Measurements from ENCODE around the gene KCTD10. TPM values are rescaled to one million over a fixed set of nuclear protein-coding genes. Genes with fewer than 3 reads are reported as not detected.

KCTD10 gene
- polyA plus RNA-seq, 2 of the 4 experiments (the other 2 are of a cell fraction), result 43.5 to 50.4 TPM

GRCh38 chr12:109481863-109482262 is 4.8 kb upstream of the KCTD10 start:
- DNase-seq (ENCODE audit: low read depth in 1 of 2, low spot score in 1 of 2) (no peak), FAIRE-seq (no peak), ATAC-seq (no peak)
- peaks cover 8% of the 10 kb centered on the region; the same call in 2 of the 3 replicates for H3K4me1 ChIP-seq
- H3K4me2 ChIP-seq, result no peak overlapping the region
- TF ChIP-seq, protein P1, sequence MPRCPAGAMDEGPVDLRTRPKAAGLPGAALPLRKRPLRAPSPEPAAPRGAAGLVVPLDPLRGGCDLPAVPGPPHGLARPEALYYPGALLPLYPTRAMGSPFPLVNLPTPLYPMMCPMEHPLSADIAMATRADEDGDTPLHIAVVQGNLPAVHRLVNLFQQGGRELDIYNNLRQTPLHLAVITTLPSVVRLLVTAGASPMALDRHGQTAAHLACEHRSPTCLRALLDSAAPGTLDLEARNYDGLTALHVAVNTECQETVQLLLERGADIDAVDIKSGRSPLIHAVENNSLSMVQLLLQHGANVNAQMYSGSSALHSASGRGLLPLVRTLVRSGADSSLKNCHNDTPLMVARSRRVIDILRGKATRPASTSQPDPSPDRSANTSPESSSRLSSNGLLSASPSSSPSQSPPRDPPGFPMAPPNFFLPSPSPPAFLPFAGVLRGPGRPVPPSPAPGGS (IDR thresholded peaks at IDR 0.05), result no peak
- TF ChIP-seq CHD4 (IDR thresholded peaks at IDR 0.05; ENCODE audit: borderline replicate concordance) (no peak), CHD2 (IDR thresholded peaks at IDR 0.05; ENCODE audit: low read length, partially characterized antibody) (no peak), EHMT2 (IDR thresholded peaks at IDR 0.05; ENCODE audit: low read depth) (no peak), HES2 (IDR thresholded peaks at IDR 0.05) (no peak), RARB (CRISPR knock-in tag; IDR thresholded peaks at IDR 0.05) (no peak), HOXA7 (CRISPR knock-in tag; IDR thresholded peaks at IDR 0.05) (no peak), HEYL (CRISPR knock-in tag; IDR thresholded peaks at IDR 0.05) (no peak), FOXS1 (CRISPR knock-in tag; IDR thresholded peaks at IDR 0.05) (no peak), EP300 (IDR thresholded peaks at IDR 0.05) (no peak), HDAC2 (IDR thresholded peaks at IDR 0.05) (no peak), ZC3H11A (IDR thresholded peaks at IDR 0.05) (no peak), EHF (CRISPR knock-in tag; IDR thresholded peaks at IDR 0.05) (no peak), RAD21 (conservative IDR thresholded peaks at IDR 0.05 in 1 of 2, IDR thresholded peaks at IDR 0.05 in 1 of 2) (no peak)
- ChIA-PET POLR2A (no interaction called here), CTCF (no interaction called here)
- whole genome bisulfite sequencing (ENCODE audit: missing lambda C conversion rate), result 83% methylated on average over 1 of the region's 1 CpG
- H3K27ac ChIP-seq, result no peak overlapping the region
- H3K9me3 ChIP-seq, result no peaks in the 10 kb centered on the region
- no peak overlapping the region for H3K4me3 ChIP-seq

DNA sequence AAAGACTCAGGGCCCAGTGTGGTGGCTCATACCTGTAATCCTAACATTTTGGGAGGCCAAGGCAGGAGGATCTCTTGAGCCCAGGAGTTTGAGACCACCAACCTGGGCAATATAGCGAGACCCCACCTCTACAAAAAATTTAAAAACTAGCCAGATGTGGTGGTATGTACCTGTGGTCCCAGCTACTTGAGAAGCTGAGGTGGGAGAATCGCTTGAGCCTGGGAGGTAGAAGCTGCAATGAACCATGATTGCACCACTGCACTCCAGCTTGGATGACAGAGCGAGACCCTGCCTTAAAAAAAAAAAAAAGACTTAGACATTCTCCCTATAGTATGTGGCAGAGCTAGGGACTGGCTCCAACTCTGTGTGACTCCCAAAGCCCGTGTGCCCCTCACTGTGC is 3.3 kb upstream of the KCTD10 start:
- WGBS (ENCODE audit: missing lambda C conversion rate), result 91% methylated on average over 4 of the region's 4 CpGs
- FAIRE-seq (no peak), ATAC-seq (no peak), DNase-seq (ENCODE audit: low read depth in 1 of 2, low spot score in 1 of 2) (no peak)
- Histone ChIP-seq H3K4me1 (peaks cover 17% of the 10 kb centered on the region; the same call in 2 of the 3 replicates), H3K4me2 (no peak overlapping the region), H3K27ac (no peak overlapping the region), H3K9me3 (no peaks in the 10 kb centered on the region), H3K4me3 (no peak overlapping the region)
- TF ChIP-seq RFX5 (IDR thresholded peaks at IDR 0.05), result no peak
- no peak for TF ChIP-seq RCOR1 (IDR thresholded peaks at IDR 0.05; ENCODE audit: low read depth, low read length)
- TF ChIP-seq JUNB (IDR thresholded peaks at IDR 0.05), result no peak
- no peak for TF ChIP-seq CHD4 (IDR thresholded peaks at IDR 0.05; ENCODE audit: borderline replicate concordance)
- TF ChIP-seq FOXS1 (CRISPR knock-in tag; IDR thresholded peaks at IDR 0.05), result no peak
- no peak for TF ChIP-seq MYC (IDR thresholded peaks at IDR 0.05; ENCODE audit: borderline replicate concordance, low read length)
- TF ChIP-seq HDAC2 (IDR thresholded peaks at IDR 0.05), result no peak
- POLR2A ChIA-PET, result no interaction called here
- CTCF ChIA-PET, result no interaction called here

- CTCF ChIA-PET, result no interaction called here
- no peak for TF ChIP-seq CEBPB (IDR thresholded peaks at IDR 0.05)
- no peak for TF ChIP-seq TFCP2L1 (CRISPR knock-in tag; IDR thresholded peaks at IDR 0.05)
- TF ChIP-seq, protein P2, sequence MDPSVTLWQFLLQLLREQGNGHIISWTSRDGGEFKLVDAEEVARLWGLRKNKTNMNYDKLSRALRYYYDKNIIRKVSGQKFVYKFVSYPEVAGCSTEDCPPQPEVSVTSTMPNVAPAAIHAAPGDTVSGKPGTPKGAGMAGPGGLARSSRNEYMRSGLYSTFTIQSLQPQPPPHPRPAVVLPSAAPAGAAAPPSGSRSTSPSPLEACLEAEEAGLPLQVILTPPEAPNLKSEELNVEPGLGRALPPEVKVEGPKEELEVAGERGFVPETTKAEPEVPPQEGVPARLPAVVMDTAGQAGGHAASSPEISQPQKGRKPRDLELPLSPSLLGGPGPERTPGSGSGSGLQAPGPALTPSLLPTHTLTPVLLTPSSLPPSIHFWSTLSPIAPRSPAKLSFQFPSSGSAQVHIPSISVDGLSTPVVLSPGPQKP (IDR thresholded peaks at IDR 0.05; ENCODE audit: low read depth, low read length), result no peak
- TF ChIP-seq FOSB (CRISPR knock-in tag; IDR thresholded peaks at IDR 0.05), result no peak
- no peak for TF ChIP-seq PHF8 (IDR thresholded peaks at IDR 0.05; ENCODE audit: borderline replicate concordance, low read depth)
- no peak for TF ChIP-seq HMGXB4 (CRISPR knock-in tag; IDR thresholded peaks at IDR 0.05; ENCODE audit: borderline replicate concordance)
- no peak for FAIRE-seq
- Histone ChIP-seq H3K9me3 (no peaks in the 10 kb centered on the region), H3K4me1 (peaks cover 17% of the 10 kb centered on the region; the same call in 2 of the 3 replicates), H3K4me2 (no peak overlapping the region), H3K27ac (no peak overlapping the region), H3K4me3 (no peak overlapping the region)
- DNase-seq (ENCODE audit: low read depth in 1 of 2, low spot score in 1 of 2), result no peak
- POLR2A ChIA-PET, result no interaction called here
- ATAC-seq, result no peak
- 72% methylated on average over 1 of the region's 1 CpG for WGBS (ENCODE audit: missing lambda C conversion rate)
Measured at GRCh38 chr12:109479761-109480160, 2.7 kb upstream of the KCTD10 start.

Data from A549 (cell line).